Esophagus mucosa (tissue), 1 donor: ENCODE measurements around the gene STXBP4. TPM values are rescaled to one million over a fixed set of nuclear protein-coding genes. Genes with fewer than 3 reads are reported as not detected.

Source experiments
- ATAC-seq: fragments of 200-7000 bp; cut with Tn5 transposase; one replicate; pipeline ENCODE4 v1.9.1; 2020
- total RNA-seq: library from RNA; stranded (reverse); gene quantifications from one replicate; pipeline ENCODE4 v1.2.4, GENCODE V29; 2023
- donor health status: DM: yes; HTN: yes; CAD: no.

STXBP4 gene
- total RNA-seq, 1 donor from 2014 or later: 3.9 TPM

- ATAC-seq: no peak
Observed at GRCh38 chr17:55124730-55125360, 156.3 kb downstream of the STXBP4 start.

- ATAC-seq: no peak
Observed at GRCh38 chr17:55133583-55133982, 165.0 kb downstream of the STXBP4 start.

GRCh38 chr17:55134486-55135157 lies 166.1 kb downstream of the STXBP4 start:
- no peak for ATAC-seq

- no peak for ATAC-seq
Observed at GRCh38 chr17:55140809-55141208, 172.2 kb downstream of the STXBP4 start.

- no peak for ATAC-seq
Observed at GRCh38 chr17:55144518-55144917, 176.0 kb downstream of the STXBP4 start.

GRCh38 chr17:55149485-55149884 lies 180.9 kb downstream of the STXBP4 start:
- no peak for ATAC-seq

- no peak for ATAC-seq
Observed at GRCh38 chr17:55152236-55152635, 183.7 kb downstream of the STXBP4 start.

GRCh38 chr17:55154101-55154500 lies 185.5 kb downstream of the STXBP4 start:
- no peak for ATAC-seq

- ATAC-seq: no peak
Observed at GRCh38 chr17:55155856-55156560, 187.4 kb downstream of the STXBP4 start.

GRCh38 chr17:55157165-55157564 lies 188.6 kb downstream of the STXBP4 start:
- ATAC-seq: no peak

- no peak for ATAC-seq
Observed at GRCh38 chr17:55158439-55158838, 189.9 kb downstream of the STXBP4 start.

GRCh38 chr17:55159251-55159650 lies 190.7 kb downstream of the STXBP4 start:
- ATAC-seq: no peak

- no peak for ATAC-seq
Observed at GRCh38 chr17:55160501-55160900, 191.9 kb downstream of the STXBP4 start.

- ATAC-seq: peak; percentile 64
Observed at GRCh38 chr17:55161935-55162555, 193.5 kb downstream of the STXBP4 start.

- no peak for ATAC-seq
Observed at GRCh38 chr17:55162556-55162946, 194.0 kb downstream of the STXBP4 start.

- ATAC-seq: no peak
Observed at GRCh38 chr17:55163408-55163807, 194.8 kb downstream of the STXBP4 start.

GRCh38 chr17:55166506-55166905 lies 197.9 kb downstream of the STXBP4 start:
- peak; percentile 86 for ATAC-seq

GRCh38 chr17:55167024-55167725 lies 198.6 kb downstream of the STXBP4 start:
- no peak for ATAC-seq

- ATAC-seq: no peak
Observed at GRCh38 chr17:55168958-55169687, 200.6 kb downstream of the STXBP4 start.

- no peak for ATAC-seq
Observed at GRCh38 chr17:55171634-55172328, 203.2 kb downstream of the STXBP4 start.

- ATAC-seq: peak; percentile 99
Observed at GRCh38 chr17:55172612-55173011, 204.0 kb downstream of the STXBP4 start.
